MG63 (cell line): ENCODE measurements around the gene HNF1B. TPM values are rescaled to one million over a fixed set of nuclear protein-coding genes. Genes with fewer than 3 reads are reported as not detected.

ENCODE experiments used
- DNase-seq: peaks from one replicate; pipeline ENCODE4 v3.0.0-alpha.2; 2020
- H3K27me3 ChIP-seq: fragments of 250-450 bp; sonication (Bioruptor Pico); 2 replicates; pipeline ENCODE4 v1.5.1; 2020; ENCODE audit warnings: mild to moderate bottlenecking, moderate library complexity
- H3K36me3 ChIP-seq: fragments of 250-450 bp; sonication (Bioruptor Pico); 2 replicates; pipeline ENCODE4 v1.5.1; 2020; ENCODE audit warnings: mild to moderate bottlenecking, moderate library complexity
- H3K4me3 ChIP-seq: fragments of 250-450 bp; sonication (Bioruptor Pico); 2 replicates; pipeline ENCODE4 v1.5.1; 2020; ENCODE audit warnings: mild to moderate bottlenecking, moderate library complexity
- H3K9me3 ChIP-seq: fragments of 250-450 bp; sonication (Bioruptor Pico); 2 replicates; pipeline ENCODE4 v1.5.1; 2020; ENCODE audit warnings: mild to moderate bottlenecking, moderate library complexity
- total RNA-seq: library from RNA; depleted of rRNA; stranded (reverse); fragments of >200 nt; shearing (Covaris generic); gene quantifications from 2 replicates; pipeline ENCODE4 v1.2.3, GENCODE V29; 2014; ENCODE audit warnings: low replicate concordance; rRNA removed

Gene HNF1B
- total RNA-seq, 1 experiment from 2014 or later, result not detected

DNA sequence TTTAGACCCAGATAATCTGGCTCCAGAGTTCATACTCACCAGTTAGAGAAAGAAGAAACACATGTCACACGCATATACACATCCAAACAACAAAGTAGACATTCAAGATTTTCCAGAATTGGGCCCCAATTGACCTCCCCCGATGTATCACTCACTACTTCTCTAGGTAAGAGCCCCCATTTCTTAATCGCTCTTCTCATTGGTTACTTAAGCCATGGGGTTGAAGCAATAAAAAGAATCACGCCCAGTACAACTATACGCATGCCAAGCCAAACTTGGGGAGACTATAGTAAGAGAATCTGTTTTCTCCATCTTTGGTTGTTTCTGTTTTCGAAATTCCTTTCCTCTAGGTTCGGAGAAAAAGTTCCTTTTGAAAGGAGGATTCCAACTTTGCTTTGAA is 102.2 kb downstream of the HNF1B start:
- H3K36me3 ChIP-seq, result peaks cover 35% of the 10 kb centered on the region
- no peaks in the 10 kb centered on the region for H3K27me3 ChIP-seq
- no peak for DNase-seq
- H3K9me3 ChIP-seq, result no peaks in the 10 kb centered on the region
- H3K4me3 ChIP-seq, result peak overlapping the region; percentile 80

DNA sequence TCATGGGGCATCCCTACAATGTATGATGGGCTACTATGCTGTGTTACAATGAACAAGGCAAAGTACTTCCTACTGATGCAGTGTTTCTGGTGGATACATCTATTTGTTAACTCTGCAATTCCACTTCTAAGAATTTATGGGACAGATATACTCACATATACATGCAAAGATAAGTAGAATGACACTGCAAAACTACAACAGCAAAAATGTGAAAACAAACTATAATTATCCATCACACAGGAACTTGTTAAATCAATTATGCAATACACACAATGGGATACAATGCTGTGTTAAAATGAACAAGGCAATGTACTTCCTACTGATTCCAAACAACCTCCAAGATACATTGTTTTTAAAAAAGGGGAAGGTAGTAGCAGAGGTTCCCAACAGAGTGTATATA is 104.8 kb downstream of the HNF1B start:
- DNase-seq, result no peak
- no peaks in the 10 kb centered on the region for H3K27me3 ChIP-seq
- no peaks in the 10 kb centered on the region for H3K9me3 ChIP-seq
- no peak overlapping the region for H3K4me3 ChIP-seq
- H3K36me3 ChIP-seq, result peaks cover 62% of the 10 kb centered on the region

DNA sequence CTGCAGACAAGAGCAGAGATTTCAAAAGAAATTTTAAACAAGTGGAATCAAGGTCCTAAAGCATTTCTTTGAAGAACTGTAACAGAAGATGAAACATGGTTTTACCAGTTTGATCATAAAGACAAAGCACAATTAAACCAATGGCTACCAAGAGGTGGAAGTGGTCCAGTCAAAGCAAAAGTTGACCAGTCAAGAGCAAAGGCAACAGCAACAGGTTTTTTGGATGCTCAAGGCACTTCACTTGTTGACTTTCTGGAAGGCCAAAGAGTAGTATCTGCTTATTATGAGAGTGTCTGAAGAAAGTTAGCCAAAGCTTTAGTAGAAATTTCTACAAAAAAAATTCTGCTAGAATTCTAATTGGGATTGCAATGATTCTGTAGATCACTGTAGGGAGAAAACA is 106.9 kb downstream of the HNF1B start:
- no peak overlapping the region for H3K4me3 ChIP-seq
- DNase-seq, result no peak
- H3K27me3 ChIP-seq, result no peaks in the 10 kb centered on the region
- no peaks in the 10 kb centered on the region for H3K9me3 ChIP-seq
- peaks cover 69% of the 10 kb centered on the region for H3K36me3 ChIP-seq

Other genes starting within 250 kb of the HNF1B start
- 8.3 and 10.6 TPM in 2 replicates for gene SYNRG, start 135.6 kb downstream of the HNF1B start, total RNA-seq
- gene DDX52, start 101.6 kb downstream of the HNF1B start, total RNA-seq, result 25.7 and 26.8 TPM in 2 replicates
- gene TBC1D3K, start 179.4 kb upstream of the HNF1B start, total RNA-seq, result not detected in 2 replicates
- 1.9 TPM in 1 of 2 replicates, not detected in the other for gene TBC1D3L, start 244.0 kb upstream of the HNF1B start, total RNA-seq